ENCODE measurements around the gene LPO.

GRCh38 chr17:58291246-58291645 lies 52.9 kb downstream of the LPO start:
- no peak for TF ChIP-seq CTCF (conservative IDR thresholded peaks at IDR 0.05)
- TF ChIP-seq ZFX (IDR thresholded peaks at IDR 0.05), result no peak

Data from C4-2B (cell line).